ENCODE results near the gene CLCA1. TPM values are rescaled to one million over a fixed set of nuclear protein-coding genes. Genes with fewer than 3 reads are reported as not detected.
A peak's percentile ranks its signal among the peaks of the same experiment; 100 is the strongest.

CLCA1 gene
- total RNA-seq, 1 experiment from 2014 or later = not detected

DNA sequence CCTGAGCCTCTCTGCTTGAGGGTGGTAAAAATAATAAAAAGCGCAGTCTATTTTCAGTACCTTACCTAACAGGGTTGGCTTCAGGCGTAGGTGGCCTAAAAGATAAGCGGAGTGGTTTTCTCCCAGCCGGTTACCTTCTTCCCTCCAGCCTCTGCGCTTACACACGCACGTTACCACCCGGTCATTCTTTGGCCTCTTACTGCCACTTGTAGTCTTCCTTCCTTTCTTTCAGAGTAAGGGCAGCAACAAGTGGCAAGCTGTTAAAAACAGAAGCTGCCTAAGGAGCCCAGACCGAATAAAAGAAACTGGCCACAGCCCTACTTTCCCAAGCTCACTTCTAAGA, 35.4 kb downstream of the CLCA1 start:
- Histone ChIP-seq H3K79me2 (ENCODE audit: low read length) (no peaks in the 10 kb centered on the region), H2AFZ (ENCODE audit: low read length) (0 out of 2 replicates have a peak overlapping the region, but pooled peaks have one; percentile 88), H3K9ac (ENCODE audit: low read length) (no peak overlapping the region), H4K20me1 (ENCODE audit: low read length) (no peaks in the 10 kb centered on the region), H3F3A (ENCODE audit: low read length, unreplicated experiment) (no peaks in the 10 kb centered on the region), H3K4me2 (ENCODE audit: low read length) (no peak overlapping the region), H3K27ac (ENCODE audit: low read length) (no peak overlapping the region), H3K9me3 (ENCODE audit: low read length) (no peaks in the 10 kb centered on the region), H3K4me3 (ENCODE audit: low read length) (no peak overlapping the region), H3K9me2 (replicated peaks; ENCODE audit: low read length) (no peaks in the 10 kb centered on the region), H3K36me3 (ENCODE audit: low read depth, low read length) (peaks cover 3% of the 10 kb centered on the region; the same call in 1 of the 2 replicates), H3K27me3 (ENCODE audit: low read length) (no peaks in the 10 kb centered on the region), H3K4me1 (ENCODE audit: insufficient read depth, low read length) (peaks cover 16% of the 10 kb centered on the region)
- ATAC-seq (no peak), DNase-seq (no peak)
- POLR2A ChIA-PET (ENCODE audit: unreplicated experiment) = no interaction called here
- CTCF ChIA-PET = interaction anchor here (0.6 kb wide), 1 partner anchor 200 kb away, joined by 3 read pairs; no protein-coding TSS in a partner anchor
- BruUV-seq (replicated peaks) = no TSS peak
- TF ChIP-seq EZH2 (IDR thresholded peaks at IDR 0.05; ENCODE audit: low read length, unreplicated experiment) (no peak), EZH2phosphoT487 (IDR thresholded peaks at IDR 0.05; ENCODE audit: borderline replicate concordance, low read length) (no peak)
- TF ChIP-seq, protein P1, sequence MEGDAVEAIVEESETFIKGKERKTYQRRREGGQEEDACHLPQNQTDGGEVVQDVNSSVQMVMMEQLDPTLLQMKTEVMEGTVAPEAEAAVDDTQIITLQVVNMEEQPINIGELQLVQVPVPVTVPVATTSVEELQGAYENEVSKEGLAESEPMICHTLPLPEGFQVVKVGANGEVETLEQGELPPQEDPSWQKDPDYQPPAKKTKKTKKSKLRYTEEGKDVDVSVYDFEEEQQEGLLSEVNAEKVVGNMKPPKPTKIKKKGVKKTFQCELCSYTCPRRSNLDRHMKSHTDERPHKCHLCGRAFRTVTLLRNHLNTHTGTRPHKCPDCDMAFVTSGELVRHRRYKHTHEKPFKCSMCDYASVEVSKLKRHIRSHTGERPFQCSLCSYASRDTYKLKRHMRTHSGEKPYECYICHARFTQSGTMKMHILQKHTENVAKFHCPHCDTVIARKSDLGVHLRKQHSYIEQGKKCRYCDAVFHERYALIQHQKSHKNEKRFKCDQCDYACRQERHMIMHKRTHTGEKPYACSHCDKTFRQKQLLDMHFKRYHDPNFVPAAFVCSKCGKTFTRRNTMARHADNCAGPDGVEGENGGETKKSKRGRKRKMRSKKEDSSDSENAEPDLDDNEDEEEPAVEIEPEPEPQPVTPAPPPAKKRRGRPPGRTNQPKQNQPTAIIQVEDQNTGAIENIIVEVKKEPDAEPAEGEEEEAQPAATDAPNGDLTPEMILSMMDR (conservative IDR thresholded peaks at IDR 0.05; ENCODE audit: low read depth, low read length) = no peak
- intact Hi-C loops (cut with micrococcal nuclease) = loop anchor here (5.0 to 10.0 kb wide), 2 partner anchors 181 to 238 kb away; no protein-coding TSS in a partner anchor

DNA sequence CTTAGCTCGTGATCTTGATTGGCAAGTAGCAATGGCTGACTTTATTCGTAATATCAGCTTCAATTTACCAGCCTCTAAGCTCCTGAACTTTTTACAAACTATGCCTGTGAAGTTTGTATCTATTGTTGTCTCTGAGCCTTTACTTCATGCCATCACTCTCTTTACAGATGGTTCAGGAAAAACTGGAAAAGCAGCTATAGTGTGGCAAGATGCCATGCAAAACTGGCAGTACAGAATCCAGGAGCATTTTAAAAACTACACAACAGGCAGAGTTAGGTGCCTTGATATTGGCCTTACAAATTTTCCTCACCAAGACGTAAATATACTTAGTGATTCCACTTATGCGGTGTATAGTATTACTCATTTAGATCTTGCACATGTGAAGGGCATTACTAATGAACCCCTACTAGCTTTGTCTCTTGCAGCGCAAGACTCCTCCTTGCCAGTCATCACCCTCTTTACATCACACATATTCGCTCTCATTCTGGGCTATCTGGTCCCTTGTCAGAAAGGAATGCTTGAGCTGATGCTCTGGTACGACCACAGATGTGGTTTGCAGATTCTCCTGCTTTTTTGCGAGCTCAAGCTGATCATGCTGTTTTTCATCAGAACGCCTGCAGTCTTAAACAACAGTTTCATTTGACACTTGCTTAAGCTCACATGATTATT, 36.3 kb downstream of the CLCA1 start:
- Histone ChIP-seq H3K4me3 (ENCODE audit: low read length) (no peak overlapping the region), H4K20me1 (ENCODE audit: low read length) (no peaks in the 10 kb centered on the region), H2AFZ (ENCODE audit: low read length) (no peak overlapping the region), H3K4me2 (ENCODE audit: low read length) (peak overlapping the region; percentile 74), H3K79me2 (ENCODE audit: low read length) (no peaks in the 10 kb centered on the region), H3K9ac (ENCODE audit: low read length) (no peak overlapping the region), H3K36me3 (ENCODE audit: low read depth, low read length) (peaks cover 2% of the 10 kb centered on the region; the same call in 1 of the 2 replicates), H3K27me3 (ENCODE audit: low read length) (no peaks in the 10 kb centered on the region), H3K9me2 (replicated peaks; ENCODE audit: low read length) (no peaks in the 10 kb centered on the region), H3K27ac (ENCODE audit: low read length) (no peak overlapping the region), H3F3A (ENCODE audit: low read length, unreplicated experiment) (no peaks in the 10 kb centered on the region), H3K9me3 (ENCODE audit: low read length) (no peaks in the 10 kb centered on the region), H3K4me1 (ENCODE audit: insufficient read depth, low read length) (peaks cover 16% of the 10 kb centered on the region)
- ChIA-PET CTCF (interaction anchor here (0.6 to 1.1 kb wide), 2 partner anchors 199 to 235 kb away, joined by 3 to 4 read pairs; no protein-coding TSS in a partner anchor), POLR2A (ENCODE audit: unreplicated experiment) (interaction anchor here (0.6 kb wide), 1 partner anchor 1953 kb away, joined by 3 read pairs; no protein-coding TSS in a partner anchor)
- TF ChIP-seq, protein P1 (conservative IDR thresholded peaks at IDR 0.05; ENCODE audit: low read depth, low read length) = no peak
- ATAC-seq = no peak
- intact Hi-C loops (cut with micrococcal nuclease) = loop anchor here (5.0 to 10.0 kb wide), 2 partner anchors 180 to 237 kb away; no protein-coding TSS in a partner anchor
- no TSS peak for BruUV-seq (replicated peaks)
- DNase-seq = peak; percentile 83

DNA sequence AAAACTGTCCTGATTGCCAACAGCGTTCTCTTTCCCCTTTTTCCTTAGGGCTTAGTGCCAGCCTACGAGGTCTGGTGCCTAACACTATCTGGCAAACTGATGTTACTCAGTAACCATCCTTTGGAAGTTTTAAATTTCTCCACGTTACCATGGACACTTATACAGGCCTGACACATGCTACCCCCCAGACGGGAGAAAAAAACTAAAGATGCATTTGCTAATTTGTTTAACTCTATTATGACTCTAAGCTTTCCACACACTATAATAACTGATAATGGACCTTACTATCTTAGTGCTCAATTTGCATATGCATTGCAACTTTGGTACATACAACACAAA, 36.8 kb downstream of the CLCA1 start:
- ChIA-PET POLR2A (ENCODE audit: unreplicated experiment) (interaction anchor here (0.6 kb wide), 1 partner anchor 1954 kb away, joined by 3 read pairs; no protein-coding TSS in a partner anchor), CTCF (interaction anchor here (1.1 kb wide), 1 partner anchor 234 kb away, joined by 4 read pairs; no protein-coding TSS in a partner anchor)
- no peaks in the 10 kb centered on the region for H3F3A ChIP-seq (ENCODE audit: low read length, unreplicated experiment)
- TF ChIP-seq, protein P1 (conservative IDR thresholded peaks at IDR 0.05; ENCODE audit: low read depth, low read length) = no peak
- TF ChIP-seq EZH2 (IDR thresholded peaks at IDR 0.05; ENCODE audit: low read length, unreplicated experiment) = no peak
- no peak for TF ChIP-seq EZH2phosphoT487 (IDR thresholded peaks at IDR 0.05; ENCODE audit: borderline replicate concordance, low read length)
- no peaks in the 10 kb centered on the region for H3K27me3 ChIP-seq (ENCODE audit: low read length)
- H3K9ac ChIP-seq (ENCODE audit: low read length) = no peak overlapping the region
- no TSS peak for BruUV-seq (replicated peaks)
- intact Hi-C loops (cut with micrococcal nuclease) = loop anchor here (10.0 kb wide), 1 partner anchor 179 kb away; no protein-coding TSS in a partner anchor
- no peak overlapping the region for H3K4me3 ChIP-seq (ENCODE audit: low read length)
- no peaks in the 10 kb centered on the region for H3K9me3 ChIP-seq (ENCODE audit: low read length)
- DNase-seq (no peak), ATAC-seq (no peak)
- no peaks in the 10 kb centered on the region for H3K79me2 ChIP-seq (ENCODE audit: low read length)
- H3K36me3 ChIP-seq (ENCODE audit: low read depth, low read length) = no peaks in the 10 kb centered on the region
- H4K20me1 ChIP-seq (ENCODE audit: low read length) = no peaks in the 10 kb centered on the region
- H3K9me2 ChIP-seq (replicated peaks; ENCODE audit: low read length) = no peaks in the 10 kb centered on the region
- H3K27ac ChIP-seq (ENCODE audit: low read length) = no peak overlapping the region
- no peak overlapping the region for H2AFZ ChIP-seq (ENCODE audit: low read length)
- peak overlapping the region; percentile 45; the same call in 1 of the 2 replicates for H3K4me2 ChIP-seq (ENCODE audit: low read length)
- peaks cover 16% of the 10 kb centered on the region for H3K4me1 ChIP-seq (ENCODE audit: insufficient read depth, low read length)
